ENCODE measurements around the gene NT5DC2. TPM values are rescaled to one million over a fixed set of nuclear protein-coding genes. Genes with fewer than 3 reads are reported as not detected.
"Not testable (repeated sequence)": the region's sequence is repeated elsewhere in the genome, so short reads cannot be mapped to it uniquely, and the experiment has no call there.

NT5DC2 gene
- total RNA-seq, 4 donors from 2014 or later: 51.8 to 68.7 (median 63.3) TPM

GRCh38 chr3:52527732-52528585 lies 5.7 kb downstream of the NT5DC2 start:
- 88% methylated on average over 6 of the region's 18 CpGs for WGBS
- Histone ChIP-seq H3K9me3 (no peaks in the 10 kb centered on the region), H3K4me1 (peaks cover 61% of the 10 kb centered on the region), H3K36me3 (peaks cover 39% of the 10 kb centered on the region), H3K27ac (no peak overlapping the region), H3K4me3 (no peak overlapping the region), H3K27me3 (no peaks in the 10 kb centered on the region)
- DNase-seq (ENCODE audit: low spot score in 2 of 2): peak in 1 of 2 donors; percentile 63
- no peak for TF ChIP-seq EP300 (IDR thresholded peaks at IDR 0.05)
- no peak for TF ChIP-seq POLR2A (IDR thresholded peaks at IDR 0.05)
- TF ChIP-seq POLR2AphosphoS5 (IDR thresholded peaks at IDR 0.05): no peak
- no peak for TF ChIP-seq CTCF (IDR thresholded peaks at IDR 0.05)

GRCh38 chr3:52527039-52527731 lies 6.5 kb downstream of the NT5DC2 start:
- 90% methylated on average over 9 of the region's 14 CpGs for WGBS
- no peak overlapping the region for H3K27ac ChIP-seq
- peaks cover 53% of the 10 kb centered on the region for H3K4me1 ChIP-seq
- H3K36me3 ChIP-seq: peaks cover 46% of the 10 kb centered on the region
- TF ChIP-seq POLR2AphosphoS5 (IDR thresholded peaks at IDR 0.05) (no peak), POLR2A (IDR thresholded peaks at IDR 0.05) (no peak), EP300 (IDR thresholded peaks at IDR 0.05) (no peak), CTCF (IDR thresholded peaks at IDR 0.05) (no peak)
- no peaks in the 10 kb centered on the region for H3K27me3 ChIP-seq
- DNase-seq (ENCODE audit: low spot score in 2 of 2): peak; percentile 60 to 61
- no peaks in the 10 kb centered on the region for H3K9me3 ChIP-seq
- no peak overlapping the region for H3K4me3 ChIP-seq

GRCh38 chr3:52526671-52527038 lies 7.0 kb downstream of the NT5DC2 start:
- WGBS: 90% methylated on average over 5 of the region's 5 CpGs
- not testable (repeated sequence) for DNase-seq (ENCODE audit: low spot score in 2 of 2)

DNA sequence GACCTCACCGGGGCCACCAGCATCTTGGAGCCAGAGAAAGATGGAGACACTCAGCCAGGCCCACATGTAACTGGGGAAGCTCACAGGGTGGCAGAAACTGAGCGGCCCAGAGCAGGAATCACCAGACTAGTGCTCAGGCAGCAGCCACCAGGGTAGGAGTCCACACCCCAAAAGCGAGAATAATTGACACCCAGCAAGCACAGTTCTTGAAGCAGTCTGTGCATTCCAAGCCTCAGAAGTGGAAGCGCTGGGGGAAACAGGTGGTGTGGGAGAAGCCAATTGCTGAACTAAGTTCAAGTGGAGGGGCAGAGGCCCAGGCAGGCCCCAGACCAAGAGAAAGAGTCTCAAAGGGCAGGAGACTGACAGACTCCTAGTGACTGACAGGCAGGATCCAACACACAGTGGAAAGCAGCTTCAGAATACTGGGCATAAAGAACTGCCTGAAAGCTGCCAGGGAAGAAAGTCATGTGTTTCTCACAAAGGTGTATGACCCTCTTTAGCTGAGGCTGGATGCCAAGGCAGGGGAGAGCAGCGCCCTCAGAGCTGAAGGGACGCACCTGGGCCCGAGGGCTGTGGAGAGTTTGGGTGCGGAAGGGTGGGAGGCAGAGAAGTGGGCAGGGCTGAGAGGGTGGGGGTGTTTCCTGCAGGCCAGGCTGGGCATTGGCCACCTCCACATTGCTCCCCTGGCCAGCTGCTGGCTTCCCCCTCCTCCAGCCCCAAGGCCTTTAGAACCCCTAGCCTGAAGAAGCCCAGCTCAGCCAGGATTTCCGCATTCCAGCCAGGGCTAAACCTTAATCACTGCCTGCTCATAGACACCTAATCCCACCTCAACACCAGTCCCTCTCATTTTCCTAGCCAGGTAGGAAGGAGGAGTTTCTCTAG lies 7.7 kb downstream of the NT5DC2 start:
- DNase-seq (ENCODE audit: low spot score in 2 of 2): peak in 1 of 2 donors; percentile 76
- Histone ChIP-seq H3K27me3 (no peaks in the 10 kb centered on the region), H3K4me3 (no peak overlapping the region), H3K27ac (peak overlapping the region; percentile 74), H3K36me3 (peaks cover 50% of the 10 kb centered on the region), H3K4me1 (peaks cover 41% of the 10 kb centered on the region), H3K9me3 (no peaks in the 10 kb centered on the region)
- TF ChIP-seq POLR2AphosphoS5 (IDR thresholded peaks at IDR 0.05): no peak
- no peak for TF ChIP-seq EP300 (IDR thresholded peaks at IDR 0.05)
- TF ChIP-seq CTCF (IDR thresholded peaks at IDR 0.05): no peak
- 68% methylated on average over 8 of the region's 9 CpGs for WGBS

More at GRCh38 chr3:52526671-52527038, 7.0 kb downstream of the NT5DC2 start:
- Histone ChIP-seq H3K4me1 (peaks cover 48% of the 10 kb centered on the region), H3K36me3 (peaks cover 50% of the 10 kb centered on the region)
- H3K4me3 ChIP-seq, H3K27ac ChIP-seq, H3K27me3 ChIP-seq, H3K9me3 ChIP-seq: not testable (repeated sequence)

- TF ChIP-seq POLR2AphosphoS5 (IDR thresholded peaks at IDR 0.05): no peak
- no peak for TF ChIP-seq EP300 (IDR thresholded peaks at IDR 0.05)
- no peak for TF ChIP-seq POLR2A (IDR thresholded peaks at IDR 0.05)
- no peak for TF ChIP-seq CTCF (IDR thresholded peaks at IDR 0.05)
- peak overlapping the region; percentile 8 for H3K4me3 ChIP-seq
- peaks cover 50% of the 10 kb centered on the region for H3K36me3 ChIP-seq
- H3K27me3 ChIP-seq: no peaks in the 10 kb centered on the region
- WGBS: 27% methylated on average over 21 of the region's 34 CpGs
- peak in 1 of 2 donors; percentile 73 for DNase-seq (ENCODE audit: low spot score in 2 of 2)
- no peaks in the 10 kb centered on the region for H3K9me3 ChIP-seq
- peaks cover 32% of the 10 kb centered on the region for H3K4me1 ChIP-seq
- peak overlapping the region; percentile 74 for H3K27ac ChIP-seq
Measured at GRCh38 chr3:52524752-52525679, 8.6 kb downstream of the NT5DC2 start.

All from suprapubic skin (tissue), 4 donors.